ENCODE measurements around the gene CAP2.

CAP2 gene

DNA sequence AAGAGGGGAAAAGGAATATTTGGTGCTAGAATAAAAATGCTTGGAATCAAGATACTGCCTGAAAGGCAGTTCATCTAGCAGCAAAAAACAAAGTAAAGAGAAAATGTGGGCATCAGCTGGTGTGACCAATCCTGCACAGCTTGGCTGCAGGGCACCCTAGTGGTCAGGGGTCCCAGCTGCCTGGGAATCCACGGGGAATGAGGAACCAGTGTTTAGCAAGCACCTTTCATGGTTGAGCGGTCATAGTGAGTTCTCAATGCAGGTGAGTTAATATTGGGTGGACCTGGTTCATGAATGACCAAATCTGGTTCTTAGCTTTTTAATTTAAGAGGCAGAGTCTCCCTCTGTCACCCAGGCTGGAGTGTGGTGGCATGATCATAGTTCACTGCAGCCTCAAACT lies 53.3 kb downstream of the CAP2 start:
- DNase-seq: no peak

DNA sequence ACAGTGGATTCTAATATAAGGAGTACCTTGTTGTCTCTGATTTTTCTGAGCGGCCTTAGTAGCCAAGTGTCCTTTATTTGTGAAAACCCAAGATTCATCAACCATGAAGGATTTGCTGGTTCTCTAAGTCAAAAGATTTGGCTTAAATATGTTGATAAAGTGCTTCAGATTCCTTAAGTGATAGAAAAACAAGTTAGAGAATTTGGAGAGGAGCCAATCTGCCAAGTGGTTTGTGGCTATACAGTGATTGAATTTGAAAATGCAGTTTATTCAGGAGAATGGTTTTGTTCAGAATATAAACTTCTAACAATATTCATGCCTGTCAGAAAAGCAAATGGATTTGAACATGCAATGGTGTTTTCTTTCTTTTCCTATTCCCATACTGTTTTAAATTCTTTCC lies 54.8 kb downstream of the CAP2 start:
- DNase-seq: no peak

DNA sequence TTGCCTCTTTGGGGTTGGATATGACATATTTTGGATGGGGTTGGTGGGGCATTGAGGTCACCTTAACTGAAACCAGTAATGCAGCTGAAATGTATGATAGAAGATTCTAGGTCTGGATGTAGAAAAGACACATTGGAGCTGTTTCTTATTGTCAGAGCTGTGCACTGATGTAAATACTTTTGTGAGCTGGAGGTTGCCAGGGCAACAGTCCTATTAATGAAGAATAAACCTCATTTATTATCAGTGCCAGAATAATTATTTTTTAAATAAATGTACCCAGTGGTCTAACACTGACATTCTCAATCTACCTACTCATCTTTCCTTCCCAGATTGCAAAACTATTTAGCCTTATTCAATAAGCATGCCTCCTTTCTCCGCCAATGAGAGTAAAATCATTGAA lies 57.0 kb downstream of the CAP2 start:
- no peak for DNase-seq

DNA sequence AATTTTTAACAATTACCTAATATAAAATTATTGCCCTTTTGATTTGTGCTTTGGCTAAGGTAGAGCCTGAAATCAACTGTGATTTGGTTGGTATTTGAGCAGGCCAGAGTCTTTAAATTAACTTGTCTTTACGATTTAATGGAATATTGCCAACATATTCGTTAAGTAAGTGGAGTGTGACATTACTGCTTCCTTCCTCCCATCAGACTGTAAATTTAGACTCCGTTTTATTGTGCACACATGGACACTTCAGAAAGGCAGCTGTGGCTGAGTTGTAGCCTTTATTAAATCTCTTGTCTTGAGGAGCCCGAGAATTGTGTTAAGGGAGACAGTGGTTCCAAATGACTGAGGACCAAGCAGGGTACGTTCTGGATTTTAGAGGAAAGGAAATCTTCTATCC lies 57.4 kb downstream of the CAP2 start:
- peak; percentile 8 to 18 for DNase-seq

DNA sequence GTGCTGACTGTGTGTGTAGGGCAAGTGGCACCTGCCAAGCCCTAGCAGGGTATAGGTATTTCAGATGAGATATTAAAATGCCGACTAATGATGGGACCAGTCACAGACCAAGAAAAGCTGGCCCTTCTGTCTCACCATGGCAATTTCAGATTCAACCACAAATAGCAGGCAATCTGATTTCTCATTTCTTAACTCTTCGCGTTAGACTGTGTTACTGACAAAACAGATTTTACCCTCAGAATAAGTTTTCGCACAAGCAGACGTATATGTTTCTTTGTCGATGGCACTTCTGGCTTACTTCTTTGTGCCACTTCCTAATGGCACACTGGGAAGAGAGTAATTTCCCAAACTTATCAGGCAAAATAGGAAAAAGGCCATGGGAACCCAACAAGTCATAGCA lies 58.7 kb downstream of the CAP2 start:
- no peak for DNase-seq

DNA sequence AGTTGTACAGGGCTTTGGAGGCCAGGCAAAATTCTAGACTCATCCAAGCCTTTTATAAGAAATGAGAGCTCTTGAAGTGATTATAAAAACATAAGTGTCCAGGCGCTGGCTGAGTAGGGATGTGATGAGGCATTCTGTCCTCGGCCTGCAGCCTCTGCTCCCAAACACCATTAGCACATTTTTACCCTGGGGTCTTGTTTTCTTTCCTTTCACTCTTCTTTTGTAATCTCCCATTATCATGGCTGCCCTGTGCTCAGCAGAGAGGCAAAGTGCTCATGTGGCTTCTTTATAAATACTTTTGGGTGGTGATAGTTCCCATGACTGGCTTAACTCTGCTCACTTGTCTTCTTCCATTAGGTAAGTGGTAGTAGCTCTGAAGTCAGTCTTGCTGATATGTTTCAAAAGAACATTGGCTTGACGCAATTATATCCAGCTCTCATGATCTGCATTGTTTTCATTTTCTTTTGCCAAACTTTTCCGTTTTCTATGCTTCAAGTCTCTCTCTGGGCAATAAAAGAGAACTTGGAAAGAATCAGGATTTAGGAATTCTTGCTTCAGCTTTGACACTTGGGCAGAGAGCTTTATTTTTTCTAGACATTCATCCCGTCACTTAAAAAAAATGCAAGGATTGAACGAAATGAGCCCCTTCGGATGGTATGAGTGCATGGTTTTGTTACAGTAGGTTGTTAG lies 61.1 kb downstream of the CAP2 start:
- no peak for DNase-seq

DNA sequence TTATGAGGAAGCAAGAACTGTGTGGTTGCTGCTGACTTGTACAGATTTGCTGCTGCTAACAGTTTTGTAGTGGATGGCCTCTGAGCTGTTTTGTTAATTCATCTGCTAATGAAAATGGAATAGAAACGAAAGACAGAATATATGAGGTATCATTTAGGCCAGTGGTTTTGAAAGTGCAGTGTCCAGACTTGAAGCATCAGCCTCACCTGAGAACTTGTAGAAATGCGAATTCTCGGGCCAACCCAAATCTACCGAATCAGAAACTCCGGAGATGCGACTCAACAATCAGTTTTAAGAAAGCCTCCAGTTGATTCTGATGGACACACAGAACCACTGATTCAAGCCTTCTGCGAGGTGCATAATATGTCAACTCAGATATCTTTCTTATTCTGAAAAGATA lies 62.5 kb downstream of the CAP2 start:
- no peak for DNase-seq

DNA sequence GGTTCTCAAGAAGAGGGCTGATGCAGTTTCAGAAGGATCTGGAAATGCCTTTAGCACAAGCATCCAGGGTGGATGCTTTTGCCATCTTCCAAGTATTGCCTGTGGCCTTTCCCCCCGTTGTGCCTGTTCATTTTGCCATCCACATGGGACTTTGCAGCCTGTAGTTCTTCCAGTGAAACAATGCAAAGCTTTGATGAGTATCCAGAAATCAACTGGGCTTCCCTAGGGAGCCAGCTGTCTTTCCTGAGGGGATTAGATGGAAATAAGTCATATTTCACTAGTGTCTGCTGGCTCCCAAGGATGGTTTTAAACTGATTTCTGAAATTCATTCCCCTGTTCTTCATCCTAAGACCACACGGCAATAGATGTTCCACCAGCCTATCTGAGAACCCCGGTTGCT lies 63.3 kb downstream of the CAP2 start:
- DNase-seq: no peak

DNA sequence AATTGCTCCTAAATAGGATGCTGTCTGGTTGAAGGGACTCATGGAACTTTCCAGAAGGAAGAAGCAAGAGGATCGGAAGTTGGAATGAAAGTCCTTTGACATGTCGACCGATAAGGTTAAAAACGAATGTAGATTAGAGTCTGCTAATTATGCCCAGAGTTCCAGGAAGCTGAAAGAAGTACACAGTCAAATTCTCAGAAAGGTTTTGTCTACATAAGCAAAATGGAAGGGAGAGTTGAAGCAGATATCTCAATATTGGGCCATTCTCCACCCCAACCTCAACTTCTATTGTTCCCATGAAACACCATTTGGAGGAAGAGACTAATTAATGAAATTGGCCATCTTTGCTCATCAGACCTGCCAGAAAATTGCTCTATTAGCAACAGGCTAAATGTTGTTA lies 64.0 kb downstream of the CAP2 start:
- no peak for DNase-seq

DNA sequence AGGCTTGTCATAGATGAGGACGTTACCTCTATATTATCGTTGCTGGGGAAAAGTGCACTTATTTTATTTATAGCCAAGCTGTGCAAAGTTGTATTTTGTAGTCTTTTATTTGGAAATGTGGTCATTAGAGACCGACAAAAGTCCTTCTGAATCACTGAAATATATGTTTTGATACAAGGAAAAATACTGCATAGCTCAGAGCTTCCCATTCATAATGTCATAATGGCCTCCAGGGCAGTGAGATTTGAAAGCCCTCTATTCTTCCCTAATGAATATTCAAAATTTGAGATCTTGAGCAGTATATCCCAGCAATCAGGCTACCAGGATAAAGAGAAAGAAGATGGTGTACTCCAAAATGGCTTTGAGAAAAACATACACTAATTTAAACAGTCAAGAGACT lies 64.6 kb downstream of the CAP2 start:
- no peak for DNase-seq

DNA sequence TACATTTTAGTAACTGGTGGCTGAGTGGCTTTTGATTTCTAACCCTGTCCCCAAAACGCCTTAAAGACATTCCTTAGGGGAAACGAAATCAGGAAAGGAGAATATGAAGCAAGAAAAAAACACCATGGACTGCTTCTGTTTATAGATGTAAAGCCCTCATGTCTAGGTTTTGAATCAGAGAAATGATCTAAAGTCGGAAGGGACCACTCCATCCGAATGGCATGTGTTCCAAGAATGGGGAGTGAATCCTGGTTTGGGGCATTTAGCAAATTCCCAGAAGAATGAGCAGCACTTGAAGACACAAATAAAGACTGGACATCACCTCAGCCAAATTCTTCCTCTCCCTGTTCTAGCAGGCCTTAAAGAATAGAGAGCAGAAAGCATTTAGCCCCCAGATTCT lies 65.6 kb downstream of the CAP2 start:
- no peak for DNase-seq

DNA sequence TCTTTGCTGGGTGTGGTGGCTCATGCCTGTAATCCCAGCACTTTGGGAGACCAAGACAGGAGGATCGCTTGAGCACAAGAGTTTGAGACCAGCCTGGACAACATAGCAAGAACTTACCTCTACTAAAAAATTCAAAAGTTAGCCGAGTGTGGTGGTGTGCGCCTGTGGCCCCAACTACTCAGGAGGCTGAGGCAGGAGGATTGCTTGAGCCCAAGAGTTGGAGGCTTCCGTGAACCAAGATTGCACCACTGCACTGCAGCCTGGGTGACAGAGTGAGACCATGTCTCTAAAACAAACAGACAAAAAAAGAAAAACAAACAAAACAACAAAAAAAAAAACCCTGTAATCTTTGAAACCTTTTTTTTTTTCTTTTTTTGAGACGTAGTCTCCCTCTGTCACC lies 67.5 kb downstream of the CAP2 start:
- DNase-seq: no peak

DNA sequence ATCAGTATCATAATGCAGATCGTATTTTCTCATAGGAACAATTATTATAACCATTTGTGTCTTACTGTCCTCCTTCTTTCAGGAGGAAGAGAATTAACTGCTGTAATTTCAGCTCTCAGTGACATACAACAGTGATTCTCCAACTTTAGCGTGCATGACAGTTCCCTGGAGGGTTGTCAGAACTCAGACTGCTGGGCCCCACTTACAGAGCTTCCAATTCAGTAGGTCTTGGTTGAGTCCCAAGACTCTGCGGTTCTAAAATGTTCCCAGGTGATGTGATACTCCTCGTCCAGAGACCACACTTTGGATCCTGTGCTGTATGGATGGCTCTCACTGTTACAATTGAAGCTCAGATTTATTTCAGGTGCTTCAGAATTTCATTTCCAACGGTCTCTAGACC lies 72.8 kb downstream of the CAP2 start:
- no peak for DNase-seq

DNA sequence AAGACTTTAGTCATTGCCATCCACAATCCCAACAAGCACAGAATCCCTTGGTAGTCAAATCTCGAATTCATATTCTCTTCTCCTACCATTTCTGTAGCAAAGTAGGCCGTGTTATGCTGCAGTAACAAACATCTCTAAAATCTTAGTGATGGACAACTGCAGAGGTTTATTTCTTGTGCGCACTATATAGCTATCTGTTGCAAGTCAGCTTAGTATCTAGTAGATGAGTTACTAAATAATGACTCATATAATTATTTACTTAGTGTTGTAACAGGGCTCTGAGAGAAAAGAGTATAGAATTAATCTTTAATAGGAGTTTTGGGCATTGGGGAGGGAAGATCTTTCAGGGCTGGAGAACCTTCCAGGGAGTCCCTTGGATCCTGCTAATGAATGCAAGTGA lies 73.3 kb downstream of the CAP2 start:
- DNase-seq: no peak

DNA sequence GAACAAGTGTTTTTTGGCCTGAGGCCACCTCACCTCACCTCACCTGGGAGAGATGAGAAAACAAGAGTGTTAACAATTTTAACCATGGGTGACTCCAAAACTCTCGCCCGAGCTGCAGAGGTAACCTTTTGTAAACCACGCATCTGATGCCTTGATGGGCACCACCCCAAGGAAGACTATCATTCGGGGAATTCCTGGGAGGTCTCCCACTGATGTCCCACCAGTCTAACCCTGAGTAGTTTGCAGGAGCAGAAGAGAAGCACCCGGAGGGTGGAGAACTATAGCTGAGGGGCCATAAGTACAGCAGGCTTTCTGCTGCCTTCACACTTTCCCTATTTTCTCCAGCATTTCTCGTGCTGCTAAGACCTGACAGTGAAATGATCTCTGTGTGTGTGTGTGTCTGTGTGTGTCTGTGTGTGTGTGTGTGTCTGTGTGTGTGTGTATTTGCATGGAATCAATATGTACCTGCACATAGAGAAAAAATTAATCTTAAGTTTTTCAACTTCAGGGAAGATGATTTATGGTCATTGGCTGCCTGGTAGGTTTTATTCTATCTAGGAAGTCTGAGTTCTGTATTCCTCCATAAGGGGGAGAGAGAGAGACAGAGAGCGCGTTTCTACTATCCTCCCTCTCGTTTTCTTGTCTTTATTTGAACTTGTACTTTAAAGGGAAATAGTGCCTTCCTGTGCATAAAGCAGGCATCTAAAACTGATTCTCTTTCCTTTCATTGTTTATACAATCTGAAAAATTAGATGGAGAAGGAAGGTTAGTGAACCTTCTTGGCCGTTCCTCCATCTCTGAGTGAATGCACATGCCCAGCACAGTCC lies 75.8 kb downstream of the CAP2 start:
- DNase-seq: no peak

DNA sequence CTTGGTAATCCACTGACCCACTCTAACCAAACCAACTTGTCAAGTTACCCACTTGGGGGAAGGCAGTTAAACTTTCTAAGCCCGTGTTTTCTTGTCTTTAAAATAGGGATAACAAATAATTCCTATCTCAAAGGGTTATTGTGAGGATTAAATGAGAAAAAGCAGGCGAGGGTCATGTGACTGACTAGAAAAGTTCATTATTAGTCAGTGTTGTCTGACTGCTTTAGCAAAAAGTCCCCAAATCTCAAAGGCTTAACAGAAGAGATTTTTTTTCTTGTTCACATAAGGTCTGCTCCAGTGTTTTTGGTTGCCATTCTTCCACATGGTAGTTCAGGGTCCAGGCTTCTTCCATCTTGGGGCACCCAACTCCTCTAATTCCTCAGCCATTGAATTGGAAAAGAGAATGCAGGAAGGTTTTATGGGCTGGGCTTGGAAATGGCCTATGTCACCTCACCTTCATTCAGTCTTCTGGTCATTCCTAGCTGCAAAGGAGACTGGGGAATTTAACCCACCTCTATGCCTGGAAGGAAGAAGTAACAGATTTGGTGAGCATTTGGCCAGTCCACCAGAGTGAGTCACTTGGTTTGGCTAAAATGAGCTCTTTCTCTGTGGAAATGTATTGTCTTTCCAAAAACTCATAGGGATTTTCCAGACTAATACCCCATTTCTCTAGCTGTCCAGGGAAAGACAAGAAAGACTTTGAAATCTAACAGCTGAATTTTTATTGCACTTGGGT lies 77.0 kb downstream of the CAP2 start:
- no peak for DNase-seq

DNA sequence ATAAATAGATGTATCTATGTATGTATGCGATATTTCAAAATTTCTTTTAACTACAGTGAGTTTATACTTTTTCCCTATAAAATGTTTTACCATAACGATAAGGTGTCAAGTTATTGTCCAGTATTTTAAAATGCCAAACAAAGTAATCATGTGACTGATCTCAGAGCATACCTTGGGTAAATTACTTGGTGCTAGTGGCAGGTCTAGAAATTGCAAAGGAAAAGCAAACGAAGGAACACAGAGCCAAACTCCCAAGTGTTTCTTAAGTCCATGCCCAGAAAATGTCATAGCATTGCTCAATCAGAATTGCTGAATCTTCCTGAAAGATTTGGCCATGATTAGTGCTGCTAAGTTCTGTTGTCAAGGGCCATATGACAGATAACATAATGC lies 77.5 kb downstream of the CAP2 start:
- DNase-seq: no peak

DNA sequence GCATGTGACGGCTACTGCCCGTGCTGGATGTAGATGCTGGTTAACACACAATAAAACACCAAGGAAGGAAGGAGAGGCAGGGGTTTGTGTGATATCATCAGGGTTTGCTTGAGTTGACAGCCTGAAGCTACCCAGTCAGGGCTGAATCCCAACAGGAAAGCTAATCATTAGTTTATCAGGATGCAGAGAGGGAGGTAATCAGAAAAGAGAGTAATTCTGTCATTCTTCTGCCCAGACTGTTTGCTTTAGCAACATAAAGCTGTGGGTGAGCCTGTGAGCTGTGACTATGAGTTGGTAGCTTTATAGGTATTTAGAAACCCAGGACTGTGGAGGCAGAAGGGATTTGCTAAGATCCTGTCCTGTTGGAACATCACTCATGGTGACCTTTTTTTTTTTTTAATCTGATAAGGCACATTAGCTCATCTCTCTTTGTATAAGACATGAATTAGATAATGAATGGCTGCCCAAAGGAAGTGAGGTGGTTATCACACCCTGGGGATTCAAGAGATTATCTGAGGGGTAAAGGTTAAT lies 79.3 kb downstream of the CAP2 start:
- DNase-seq: no peak

DNA sequence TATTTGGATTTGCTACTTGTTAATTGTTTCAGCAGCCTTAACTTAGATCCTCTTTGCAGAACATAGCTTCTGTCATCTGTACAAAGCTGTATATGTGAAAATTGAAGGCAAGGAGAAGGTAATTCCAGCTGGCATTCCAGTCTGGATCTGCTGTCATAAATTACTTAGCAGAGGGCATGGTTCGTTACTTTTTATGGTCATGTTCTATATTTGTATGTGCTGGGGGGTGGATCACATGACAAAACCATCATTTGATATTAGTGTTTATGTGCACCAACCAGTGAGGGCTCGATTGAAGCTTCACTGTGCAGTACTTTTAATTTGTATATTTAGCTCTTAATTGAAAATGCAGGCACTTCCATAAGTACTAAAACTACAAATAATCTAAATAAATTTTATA lies 80.2 kb downstream of the CAP2 start:
- peak; percentile 21 to 64 for DNase-seq

DNA sequence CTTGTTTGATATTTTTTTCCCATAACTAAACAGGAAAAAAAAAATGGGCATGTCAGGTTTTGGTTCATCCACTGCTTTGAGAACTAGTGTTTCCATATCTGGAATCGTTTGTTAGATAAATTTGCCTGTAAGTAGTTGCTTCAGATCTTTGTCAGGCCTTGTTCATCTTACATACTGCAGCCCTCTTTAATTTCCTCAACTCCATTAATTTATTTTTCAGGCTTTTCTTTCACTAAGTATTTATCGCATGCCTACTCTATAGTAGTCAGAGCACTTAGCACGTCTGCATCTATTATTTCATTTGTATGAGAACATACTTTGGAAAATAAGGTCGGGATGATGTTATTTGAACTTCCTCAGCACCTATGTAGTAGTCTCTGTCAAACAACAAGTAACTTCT lies 80.9 kb downstream of the CAP2 start:
- no peak for DNase-seq

DNA sequence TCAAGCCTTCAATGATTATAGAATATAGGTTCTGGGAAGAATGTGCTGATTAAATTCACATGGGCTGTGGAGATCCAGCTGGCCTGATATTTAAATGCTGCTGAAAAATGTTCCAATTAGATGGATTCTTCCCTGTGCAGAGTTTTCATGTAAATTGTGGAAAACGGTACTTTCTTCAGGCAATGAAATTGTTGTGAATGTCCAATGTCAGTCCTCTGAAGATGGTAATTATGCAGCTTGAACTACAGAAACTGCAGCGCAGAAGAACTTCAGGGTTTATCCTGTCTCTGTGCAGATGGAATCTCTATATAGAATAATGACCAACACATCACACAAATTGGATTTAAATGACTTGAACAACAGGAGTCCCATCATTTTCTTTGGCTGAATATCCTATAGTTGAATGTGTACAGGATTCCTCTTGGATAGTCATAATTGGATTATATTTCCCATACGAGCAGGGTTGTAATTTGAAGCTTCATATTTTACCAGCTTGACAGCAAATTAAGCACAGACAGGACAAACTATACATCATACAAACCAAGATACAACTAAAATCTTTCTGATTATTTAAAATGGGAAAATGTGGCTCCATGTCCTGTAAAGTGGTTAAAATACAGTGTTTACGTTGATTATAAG lies 82.3 kb downstream of the CAP2 start:
- DNase-seq: no peak

DNA sequence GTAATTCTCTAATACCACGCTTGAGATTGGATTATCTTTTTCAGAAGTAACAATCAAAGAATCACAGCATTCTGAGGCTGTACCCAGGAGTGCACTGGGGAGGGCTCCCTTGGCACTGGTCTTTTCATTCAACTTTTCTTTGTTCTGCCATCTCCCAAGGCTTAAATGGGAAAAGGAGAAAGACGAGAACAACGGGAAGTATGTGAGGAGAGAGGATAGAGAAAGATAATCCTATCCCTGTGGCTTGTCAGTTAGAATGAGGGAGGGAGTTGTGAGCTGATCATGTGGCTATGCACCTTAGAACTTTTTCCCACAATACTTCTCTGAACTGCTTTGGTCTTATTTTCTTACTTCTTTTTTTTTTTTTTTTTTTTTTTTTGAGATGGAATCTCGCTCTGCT lies 83.1 kb downstream of the CAP2 start:
- DNase-seq: no peak

DNA sequence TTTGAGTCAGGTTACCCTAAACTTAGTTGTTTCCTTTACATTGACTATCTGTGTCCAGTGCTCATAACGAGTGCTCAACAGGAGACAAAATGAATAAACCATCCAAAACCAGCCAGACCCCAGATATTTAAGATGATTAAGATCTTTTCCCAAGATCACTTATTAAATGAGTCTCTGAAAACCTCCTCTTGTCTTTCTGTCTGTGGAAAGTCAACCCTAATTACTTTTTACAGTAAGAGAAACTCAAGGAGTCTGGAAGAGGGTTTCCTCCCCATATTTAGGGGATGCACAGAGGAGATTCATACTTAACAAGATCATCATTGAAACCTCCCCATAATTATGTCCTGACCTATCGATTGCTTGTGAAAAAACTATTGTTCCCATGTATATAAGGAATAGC lies 84.0 kb downstream of the CAP2 start:
- DNase-seq: no peak
